ENCODE data around the gene ACADSB. TPM values are rescaled to one million over a fixed set of nuclear protein-coding genes. Genes with fewer than 3 reads are reported as not detected.

ACADSB gene
- polyA plus RNA-seq, 2 donors, result 5.2 to 7.3 TPM

DNA sequence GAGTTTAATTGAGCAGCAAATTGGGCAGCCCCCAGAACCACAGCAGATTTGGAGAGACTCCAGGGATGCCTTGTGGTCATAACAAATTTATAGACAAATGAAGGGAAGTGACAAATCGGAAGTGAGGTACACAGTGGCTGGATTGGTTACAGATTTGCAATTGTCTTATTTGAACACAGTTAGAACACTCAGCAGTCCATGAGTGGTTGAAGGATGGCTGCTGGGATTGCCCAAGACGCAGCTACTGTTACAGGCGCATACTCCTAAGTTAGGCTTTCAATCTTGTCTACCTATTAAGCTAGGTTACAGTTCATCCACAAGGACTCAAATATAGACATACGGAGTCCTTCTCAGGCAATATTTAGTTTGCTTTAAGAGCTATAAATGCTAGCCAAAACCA is 7.4 kb downstream of the ACADSB start:
- Histone ChIP-seq H3K4me3 (ENCODE audit: low read depth in 1 of 2, low read length in 2 of 2) (no peak overlapping the region), H3K27me3 (ENCODE audit: control insufficient read depth in 1 of 2, insufficient read depth in 2 of 2, low read length in 2 of 2) (no peaks in the 10 kb centered on the region), H3K9me3 (ENCODE audit: control insufficient read depth in 2 of 2, insufficient read depth in 1 of 2, low read depth in 1 of 2, low read length in 1 of 2) (no peaks in the 10 kb centered on the region), H3K4me1 (ENCODE audit: control insufficient read depth in 2 of 2, insufficient read depth in 2 of 2, low read length in 1 of 2) (peaks cover 3 to 6% of the 10 kb centered on the region in 2 donors), H3K27ac (ENCODE audit: low read depth in 2 of 2, low read length in 1 of 2) (no peak overlapping the region), H3K36me3 (ENCODE audit: control insufficient read depth in 2 of 2, insufficient read depth in 2 of 2, low read length in 1 of 2) (no peaks in the 10 kb centered on the region)
- 94 to 96% methylated on average over 4 of the region's 4 CpGs for WGBS, 2 donors

DNA sequence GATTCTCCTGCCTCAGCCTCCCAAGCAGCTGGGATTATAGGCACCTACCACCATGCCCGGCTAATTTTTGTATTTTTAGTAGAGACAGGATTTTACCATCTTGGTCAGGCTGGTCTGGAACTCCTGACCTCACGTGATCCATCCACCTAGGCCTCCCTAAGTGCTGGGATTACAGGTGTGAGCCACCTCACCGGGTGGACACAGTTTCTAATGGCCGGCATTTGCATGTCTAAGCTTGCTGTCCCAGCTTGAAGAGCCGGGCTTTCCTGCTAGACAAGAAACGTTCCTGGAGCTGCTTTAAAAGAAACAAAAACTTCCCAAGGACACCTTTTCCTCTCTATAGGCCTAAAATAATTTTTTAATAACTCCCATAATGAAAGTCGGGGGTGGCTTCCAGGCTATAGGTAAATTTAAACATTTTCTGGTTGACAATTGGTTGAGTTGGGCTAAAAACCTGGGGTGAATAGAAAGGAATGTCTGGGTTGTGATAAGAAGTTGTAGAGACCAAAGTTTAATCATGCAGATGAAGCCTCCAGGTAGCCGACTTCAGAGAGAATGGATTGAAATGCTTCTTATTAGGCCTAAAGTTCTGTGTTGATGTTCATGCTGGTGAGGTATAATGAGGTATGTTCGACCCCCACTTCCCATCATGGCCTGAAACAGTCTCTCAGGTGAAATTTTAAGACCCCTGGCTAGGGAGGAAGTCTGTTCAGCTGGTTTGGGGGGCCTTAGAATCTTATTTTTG is 8.8 kb downstream of the ACADSB start:
- WGBS, 2 donors, result 60 to 63% methylated on average over 9 of the region's 9 CpGs
- Histone ChIP-seq H3K27me3 (ENCODE audit: control insufficient read depth in 1 of 2, insufficient read depth in 2 of 2, low read length in 2 of 2) (no peaks in the 10 kb centered on the region), H3K9me3 (ENCODE audit: control insufficient read depth in 2 of 2, insufficient read depth in 1 of 2, low read depth in 1 of 2, low read length in 1 of 2) (no peaks in the 10 kb centered on the region), H3K36me3 (ENCODE audit: control insufficient read depth in 2 of 2, insufficient read depth in 2 of 2, low read length in 1 of 2) (no peaks in the 10 kb centered on the region), H3K4me1 (ENCODE audit: control insufficient read depth in 2 of 2, insufficient read depth in 2 of 2, low read length in 1 of 2) (peaks cover 3 to 6% of the 10 kb centered on the region in 2 donors), H3K27ac (ENCODE audit: low read depth in 2 of 2, low read length in 1 of 2) (peak overlapping the region in 1 of 2 donors; percentile 77), H3K4me3 (ENCODE audit: low read depth in 1 of 2, low read length in 2 of 2) (no peak overlapping the region)

DNA sequence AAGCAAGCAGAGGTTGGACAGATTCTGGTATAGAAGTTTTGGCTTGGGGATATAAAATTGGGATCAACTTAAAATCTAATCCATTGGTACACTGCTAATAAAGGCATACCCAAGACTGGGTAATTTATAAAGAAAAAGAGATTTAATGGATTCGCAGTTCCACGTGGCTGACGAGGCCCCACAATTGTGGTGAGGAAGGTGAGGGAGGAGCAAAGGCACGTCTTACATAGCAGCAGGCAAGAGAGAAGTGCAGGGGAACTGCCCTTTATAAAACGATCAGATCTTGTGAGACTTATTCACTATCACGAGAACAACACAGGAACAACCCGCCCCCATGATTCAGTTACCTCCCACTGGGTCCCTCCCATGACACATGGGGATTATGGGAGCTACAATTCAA is 9.7 kb downstream of the ACADSB start:
- Histone ChIP-seq H3K4me1 (ENCODE audit: control insufficient read depth in 2 of 2, insufficient read depth in 2 of 2, low read length in 1 of 2) (peaks cover under 1 to 4% of the 10 kb centered on the region in 2 donors), H3K9me3 (ENCODE audit: control insufficient read depth in 2 of 2, insufficient read depth in 1 of 2, low read depth in 1 of 2, low read length in 1 of 2) (no peaks in the 10 kb centered on the region), H3K4me3 (ENCODE audit: low read depth in 1 of 2, low read length in 2 of 2) (no peak overlapping the region), H3K27me3 (ENCODE audit: control insufficient read depth in 1 of 2, insufficient read depth in 2 of 2, low read length in 2 of 2) (no peaks in the 10 kb centered on the region), H3K36me3 (ENCODE audit: control insufficient read depth in 2 of 2, insufficient read depth in 2 of 2, low read length in 1 of 2) (no peaks in the 10 kb centered on the region), H3K27ac (ENCODE audit: low read depth in 2 of 2, low read length in 1 of 2) (no peak overlapping the region)
- 87 to 88% methylated on average over 7 of the region's 7 CpGs for WGBS, 2 donors

GRCh38 chr10:123019264-123019663 is 10.5 kb downstream of the ACADSB start:
- Histone ChIP-seq H3K27me3 (ENCODE audit: control insufficient read depth in 1 of 2, insufficient read depth in 2 of 2, low read length in 2 of 2) (no peaks in the 10 kb centered on the region), H3K4me3 (ENCODE audit: low read depth in 1 of 2, low read length in 2 of 2) (no peak overlapping the region)
- 76 to 87% methylated on average over 3 of the region's 3 CpGs for WGBS, 2 donors

DNA sequence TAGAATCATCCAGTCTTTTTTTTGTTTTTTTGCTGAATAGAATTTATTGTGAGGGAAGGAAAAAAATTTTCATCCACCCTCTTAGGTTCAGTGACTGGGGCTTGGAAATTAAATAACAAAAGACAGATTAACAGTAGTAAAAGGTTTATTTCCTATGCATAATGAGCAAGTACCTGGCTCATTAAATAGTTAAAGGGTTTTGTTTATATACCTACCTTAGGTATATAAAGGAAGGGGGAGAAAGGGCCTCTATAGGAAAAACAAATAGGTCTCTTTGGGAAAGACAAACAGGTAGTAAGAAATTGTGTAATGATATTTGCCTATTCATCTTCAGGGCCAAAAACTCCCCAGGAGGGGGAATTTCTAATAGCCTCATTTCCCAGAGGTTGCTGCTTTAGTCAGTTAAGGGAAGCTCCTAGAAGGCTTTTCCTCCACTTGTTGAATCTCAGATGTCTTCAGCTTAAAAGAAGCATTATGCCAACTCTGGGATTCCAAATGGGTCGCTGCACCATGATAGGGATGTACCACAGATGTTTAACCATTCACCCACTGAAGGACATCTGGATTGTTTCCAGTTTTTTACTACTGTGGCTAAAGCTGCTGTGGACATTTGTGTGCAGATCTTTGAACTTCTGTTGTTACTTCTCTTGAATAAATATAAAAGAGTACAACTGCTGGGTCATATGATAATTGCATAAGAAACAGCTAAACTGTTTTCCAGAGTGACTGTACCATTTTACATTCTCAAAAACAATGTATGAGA is 11.3 kb downstream of the ACADSB start:
- WGBS, 2 donors, result 57 to 79% methylated on average over 1 of the region's 1 CpG

More at GRCh38 chr10:123019264-123019663, 10.5 kb downstream of the ACADSB start:
- Histone ChIP-seq H3K4me1 (ENCODE audit: control insufficient read depth in 2 of 2, insufficient read depth in 2 of 2, low read length in 1 of 2) (no peaks in the 10 kb centered on the region), H3K36me3 (ENCODE audit: control insufficient read depth in 2 of 2, insufficient read depth in 2 of 2, low read length in 1 of 2) (no peaks in the 10 kb centered on the region), H3K9me3 (ENCODE audit: control insufficient read depth in 2 of 2, insufficient read depth in 1 of 2, low read depth in 1 of 2, low read length in 1 of 2) (no peaks in the 10 kb centered on the region), H3K27ac (ENCODE audit: low read depth in 2 of 2, low read length in 1 of 2) (no peak overlapping the region)

GRCh38 chr10:123021517-123021916 is 12.7 kb downstream of the ACADSB start:
- H3K9me3 ChIP-seq (ENCODE audit: control insufficient read depth in 2 of 2, insufficient read depth in 1 of 2, low read depth in 1 of 2, low read length in 1 of 2), result no peaks in the 10 kb centered on the region
- H3K36me3 ChIP-seq (ENCODE audit: control insufficient read depth in 2 of 2, insufficient read depth in 2 of 2, low read length in 1 of 2), result no peaks in the 10 kb centered on the region
- H3K27me3 ChIP-seq (ENCODE audit: control insufficient read depth in 1 of 2, insufficient read depth in 2 of 2, low read length in 2 of 2), result no peaks in the 10 kb centered on the region
- no peak overlapping the region for H3K27ac ChIP-seq (ENCODE audit: low read depth in 2 of 2, low read length in 1 of 2)
- no peak overlapping the region for H3K4me3 ChIP-seq (ENCODE audit: low read depth in 1 of 2, low read length in 2 of 2)
- H3K4me1 ChIP-seq (ENCODE audit: control insufficient read depth in 2 of 2, insufficient read depth in 2 of 2, low read length in 1 of 2), result no peaks in the 10 kb centered on the region
- 65% methylated on average over 3 of the region's 3 CpGs for WGBS, 2 donors

More for the DNA sequence above, 11.3 kb downstream of the ACADSB start:
- Histone ChIP-seq H3K9me3 (ENCODE audit: control insufficient read depth in 2 of 2, insufficient read depth in 1 of 2, low read depth in 1 of 2, low read length in 1 of 2) (no peaks in the 10 kb centered on the region), H3K27me3 (ENCODE audit: control insufficient read depth in 1 of 2, insufficient read depth in 2 of 2, low read length in 2 of 2) (no peaks in the 10 kb centered on the region), H3K36me3 (ENCODE audit: control insufficient read depth in 2 of 2, insufficient read depth in 2 of 2, low read length in 1 of 2) (no peaks in the 10 kb centered on the region), H3K4me3 (ENCODE audit: low read depth in 1 of 2, low read length in 2 of 2) (no peak overlapping the region), H3K4me1 (ENCODE audit: control insufficient read depth in 2 of 2, insufficient read depth in 2 of 2, low read length in 1 of 2) (no peaks in the 10 kb centered on the region), H3K27ac (ENCODE audit: low read depth in 2 of 2, low read length in 1 of 2) (no peak overlapping the region)

- no peak overlapping the region for H3K4me3 ChIP-seq (ENCODE audit: low read depth in 1 of 2, low read length in 2 of 2)
- H3K4me1 ChIP-seq (ENCODE audit: control insufficient read depth in 2 of 2, insufficient read depth in 2 of 2, low read length in 1 of 2), result no peaks in the 10 kb centered on the region
- H3K27me3 ChIP-seq (ENCODE audit: control insufficient read depth in 1 of 2, insufficient read depth in 2 of 2, low read length in 2 of 2), result no peaks in the 10 kb centered on the region
- no peak overlapping the region for H3K27ac ChIP-seq (ENCODE audit: low read depth in 2 of 2, low read length in 1 of 2)
- H3K9me3 ChIP-seq (ENCODE audit: control insufficient read depth in 2 of 2, insufficient read depth in 1 of 2, low read depth in 1 of 2, low read length in 1 of 2), result no peaks in the 10 kb centered on the region
- no peaks in the 10 kb centered on the region for H3K36me3 ChIP-seq (ENCODE audit: control insufficient read depth in 2 of 2, insufficient read depth in 2 of 2, low read length in 1 of 2)
- WGBS, 2 donors, result 71 to 72% methylated on average over 2 of the region's 2 CpGs
Observed at GRCh38 chr10:123024540-123024939, 15.7 kb downstream of the ACADSB start.

DNA sequence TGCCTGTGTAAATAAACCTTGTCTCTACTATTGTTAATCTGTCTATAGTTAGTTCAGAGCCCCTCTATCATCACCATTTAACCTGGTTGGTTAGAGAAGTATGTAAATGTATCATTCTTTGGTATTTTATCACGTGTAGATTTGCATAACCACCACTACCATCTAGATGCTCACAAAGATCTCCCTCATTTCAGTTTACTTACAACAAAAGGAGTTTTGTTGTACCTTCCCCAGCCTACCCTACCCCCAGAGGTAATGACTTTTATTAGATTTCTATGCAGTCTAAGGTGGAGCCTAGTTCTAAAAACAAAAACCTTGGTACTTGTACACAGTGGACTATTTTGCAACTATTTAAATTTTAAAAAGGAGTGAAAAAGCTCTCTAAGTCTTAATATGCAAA is 17.5 kb downstream of the ACADSB start:
- Histone ChIP-seq H3K9me3 (ENCODE audit: control insufficient read depth in 2 of 2, insufficient read depth in 1 of 2, low read depth in 1 of 2, low read length in 1 of 2) (no peaks in the 10 kb centered on the region), H3K4me1 (ENCODE audit: control insufficient read depth in 2 of 2, insufficient read depth in 2 of 2, low read length in 1 of 2) (no peaks in the 10 kb centered on the region), H3K36me3 (ENCODE audit: control insufficient read depth in 2 of 2, insufficient read depth in 2 of 2, low read length in 1 of 2) (no peaks in the 10 kb centered on the region), H3K27me3 (ENCODE audit: control insufficient read depth in 1 of 2, insufficient read depth in 2 of 2, low read length in 2 of 2) (no peaks in the 10 kb centered on the region), H3K4me3 (ENCODE audit: low read depth in 1 of 2, low read length in 2 of 2) (no peak overlapping the region), H3K27ac (ENCODE audit: low read depth in 2 of 2, low read length in 1 of 2) (no peak overlapping the region)
- WGBS, 2 donors, result 59 to 61% methylated on average over 1 of the region's 1 CpG

DNA sequence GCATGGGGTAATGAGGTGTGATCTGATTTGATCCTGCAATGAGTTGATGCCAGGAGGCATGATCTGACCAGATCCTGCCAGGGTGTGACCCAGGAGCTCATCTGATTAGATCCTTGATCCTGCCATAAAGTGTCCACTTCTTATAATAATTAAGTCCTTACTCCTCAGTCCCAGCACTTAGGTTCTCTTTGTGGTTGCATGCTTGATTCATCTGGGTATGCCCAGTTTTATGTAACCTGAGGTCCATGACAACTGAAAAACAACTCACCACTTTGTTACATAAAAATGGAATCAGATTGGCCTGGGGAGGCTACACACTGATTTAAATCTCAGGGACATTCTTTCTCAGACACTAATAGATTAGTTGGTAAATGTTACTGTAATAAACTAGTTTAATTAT is 19.1 kb downstream of the ACADSB start:
- H3K4me1 ChIP-seq (ENCODE audit: control insufficient read depth in 2 of 2, insufficient read depth in 2 of 2, low read length in 1 of 2), result no peaks in the 10 kb centered on the region
- no peak overlapping the region for H3K4me3 ChIP-seq (ENCODE audit: low read depth in 1 of 2, low read length in 2 of 2)
- no peaks in the 10 kb centered on the region for H3K9me3 ChIP-seq (ENCODE audit: control insufficient read depth in 2 of 2, insufficient read depth in 1 of 2, low read depth in 1 of 2, low read length in 1 of 2)
- no peaks in the 10 kb centered on the region for H3K36me3 ChIP-seq (ENCODE audit: control insufficient read depth in 2 of 2, insufficient read depth in 2 of 2, low read length in 1 of 2)
- H3K27me3 ChIP-seq (ENCODE audit: control insufficient read depth in 1 of 2, insufficient read depth in 2 of 2, low read length in 2 of 2), result no peaks in the 10 kb centered on the region
- H3K27ac ChIP-seq (ENCODE audit: low read depth in 2 of 2, low read length in 1 of 2), result no peak overlapping the region

Data from esophagus (tissue), 2 donors.